ENCODE results near the gene GOLM1.

Gene GOLM1

GRCh38 chr9:86043999-86044398 is 55.4 kb downstream of the GOLM1 start:
- H3K9me3 ChIP-seq (ENCODE audit: control insufficient read depth, insufficient read depth, low read depth, low read length), result no peaks in the 10 kb centered on the region
- POLR2A ChIA-PET, result interaction anchor here (0.6 kb wide), 1 partner anchor 167 kb away, joined by 3 read pairs; no protein-coding TSS in a partner anchor
- no peaks in the 10 kb centered on the region for H3K4me1 ChIP-seq (ENCODE audit: control insufficient read depth, insufficient read depth, low read length)
- H3K4me3 ChIP-seq (ENCODE audit: low read depth, low read length), result no peak overlapping the region
- CTCF ChIA-PET, result interaction anchor here (0.5 to 3.3 kb wide), 8 partner anchors 11 to 314 kb away, joined by 3 to 16 read pairs (median 3); no protein-coding TSS in a partner anchor
- H3K27ac ChIP-seq (ENCODE audit: extremely low read depth, low read depth, low read length), result no peak overlapping the region
- TF ChIP-seq SCRT1 (tag by site-specific recombination; IDR thresholded peaks at IDR 0.05; ENCODE audit: borderline replicate concordance) (no peak), ZBTB8A (tag by site-specific recombination; IDR thresholded peaks at IDR 0.05) (no peak), ZNF530 (tag by site-specific recombination; IDR thresholded peaks at IDR 0.05; ENCODE audit: low read depth) (no peak), CTCF (tag by site-specific recombination; IDR thresholded peaks at IDR 0.05) (peak; percentile 60; the same call in 1 of the 2 replicates), OSR2 (tag by site-specific recombination; IDR thresholded peaks at IDR 0.05) (no peak), ZNF654 (tag by site-specific recombination; IDR thresholded peaks at IDR 0.05; ENCODE audit: low read depth) (0 out of 2 replicates have a peak, but pooled peaks have one; percentile 22), ZNF621 (tag by site-specific recombination; IDR thresholded peaks at IDR 0.05) (no peak)
- peaks cover 0 to 41% of the 10 kb centered on the region in 2 experiments; a peak in 2 of 3 replicates for H3K36me3 ChIP-seq (ENCODE audit: control insufficient read depth in 2 of 2, insufficient read depth in 1 of 2, low read length in 2 of 2)

- peaks cover 0 to 41% of the 10 kb centered on the region in 2 experiments; a peak in 2 of 3 replicates for H3K36me3 ChIP-seq (ENCODE audit: control insufficient read depth in 2 of 2, insufficient read depth in 1 of 2, low read length in 2 of 2)
- no peak overlapping the region for H3K4me3 ChIP-seq (ENCODE audit: low read depth, low read length)
- no peak overlapping the region for H3K27ac ChIP-seq (ENCODE audit: extremely low read depth, low read depth, low read length)
- POLR2A ChIA-PET, result interaction anchor here (0.6 kb wide), 1 partner anchor 166 kb away, joined by 3 read pairs; no protein-coding TSS in a partner anchor
- TF ChIP-seq ZNF580 (tag by site-specific recombination; IDR thresholded peaks at IDR 0.05) (no peak), ZFHX2 (tag by site-specific recombination; conservative IDR thresholded peaks at IDR 0.05) (no peak), GLIS2 (tag by site-specific recombination; IDR thresholded peaks at IDR 0.05) (no peak), HOXA7 (CRISPR knock-in tag; IDR thresholded peaks at IDR 0.05; ENCODE audit: borderline replicate concordance) (no peak), ZNF704 (tag by site-specific recombination; IDR thresholded peaks at IDR 0.05) (no peak), ZXDB (tag by site-specific recombination; IDR thresholded peaks at IDR 0.05) (no peak), ZNF24 (tag by site-specific recombination; IDR thresholded peaks at IDR 0.05) (no peak), ZNF280C (tag by site-specific recombination; IDR thresholded peaks at IDR 0.05) (no peak), ZFP41 (tag by site-specific recombination; IDR thresholded peaks at IDR 0.05; ENCODE audit: borderline replicate concordance) (no peak), PRDM1 (tag by site-specific recombination; IDR thresholded peaks at IDR 0.05) (no peak), MYNN (tag by site-specific recombination; IDR thresholded peaks at IDR 0.05; ENCODE audit: borderline replicate concordance) (no peak), GLIS1 (tag by site-specific recombination; IDR thresholded peaks at IDR 0.05) (no peak), HOXC10 (CRISPR knock-in tag; IDR thresholded peaks at IDR 0.05) (no peak), ZBTB7A (tag by site-specific recombination; IDR thresholded peaks at IDR 0.05; ENCODE audit: low read depth) (no peak), ZNF350 (tag by site-specific recombination; IDR thresholded peaks at IDR 0.05) (no peak), ZNF214 (tag by site-specific recombination; IDR thresholded peaks at IDR 0.05; ENCODE audit: borderline replicate concordance) (no peak), PRDM6 (tag by site-specific recombination; IDR thresholded peaks at IDR 0.05) (no peak), ZNF621 (tag by site-specific recombination; IDR thresholded peaks at IDR 0.05) (no peak)
- H3K4me1 ChIP-seq (ENCODE audit: control insufficient read depth, insufficient read depth, low read length), result no peaks in the 10 kb centered on the region
- no peaks in the 10 kb centered on the region for H3K9me3 ChIP-seq (ENCODE audit: control insufficient read depth, insufficient read depth, low read depth, low read length)
- CTCF ChIA-PET, result interaction anchor here (0.5 to 3.3 kb wide), 6 partner anchors 10 to 314 kb away, joined by 3 to 16 read pairs (median 4); no protein-coding TSS in a partner anchor
Observed at GRCh38 chr9:86043586-86043985, 55.8 kb downstream of the GOLM1 start.

Data from HEK293 (cell line).